Suppressor macrophage treated with lipopolysaccharide for 4 hours (primary cell): ENCODE data around the gene ALDH4A1.
"Not testable (repeated sequence)": the region's sequence is repeated elsewhere in the genome, so short reads cannot be mapped to it uniquely, and the experiment has no call there.

Experiments used
- DNase-seq: peaks from one replicate; pipeline ENCODE4 v3.0.0-alpha.2; 2020

ALDH4A1 gene

DNA sequence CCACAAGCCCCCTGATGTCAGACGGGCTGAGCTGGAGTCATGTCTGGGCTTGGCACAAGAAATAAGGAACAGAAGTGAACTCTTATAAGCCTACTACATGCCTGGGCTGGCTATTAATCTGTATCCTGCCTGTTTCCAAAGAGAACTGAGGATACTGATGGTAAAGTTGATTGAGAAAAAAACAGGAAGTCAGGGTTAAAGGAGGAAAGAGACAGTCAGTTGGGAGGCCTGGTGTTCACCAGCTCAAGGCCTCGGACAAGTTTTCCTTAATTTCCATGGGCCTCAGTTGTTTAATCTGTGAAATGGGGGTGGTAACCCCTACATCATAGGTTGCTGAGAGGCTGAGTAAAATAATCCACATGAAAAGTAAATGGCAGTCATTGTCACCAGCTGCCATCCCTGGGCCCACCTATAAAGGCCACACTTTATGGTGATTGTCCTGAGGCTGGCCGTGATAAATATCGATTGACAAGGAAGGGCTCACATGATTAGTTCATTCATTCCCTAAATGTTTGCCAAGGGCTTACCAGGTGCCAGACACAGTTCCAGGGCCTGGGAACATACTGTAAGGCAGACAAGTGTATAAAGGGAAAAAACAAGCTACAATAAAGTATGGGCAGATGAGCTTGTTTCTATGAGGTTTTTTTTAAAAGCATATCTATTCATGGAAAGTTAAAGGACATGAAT, 2.8 kb downstream of the ALDH4A1 start:
- DNase-seq: no peak

DNA sequence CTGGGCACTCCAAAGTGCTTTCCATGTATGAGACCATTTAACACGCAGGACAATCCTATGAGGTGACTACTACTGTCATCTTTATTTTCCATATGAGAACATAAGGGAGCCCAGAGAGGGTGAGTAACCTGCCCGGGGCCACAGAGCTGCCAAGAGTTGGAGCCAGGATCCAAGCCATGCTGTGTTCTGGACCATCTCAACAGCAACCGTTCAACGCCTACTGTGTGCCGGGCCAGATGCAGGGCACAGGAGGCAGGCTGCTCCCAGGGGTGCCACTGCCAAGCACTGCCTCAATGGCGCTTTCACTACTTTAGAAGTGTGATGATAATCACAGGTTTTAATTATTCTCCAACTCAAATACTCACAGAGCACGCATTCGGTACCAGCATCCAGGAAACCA, 3.8 kb downstream of the ALDH4A1 start:
- no peak for DNase-seq

GRCh38 chr1:18895317-18895716, 7.0 kb downstream of the ALDH4A1 start:
- DNase-seq: no peak

DNA sequence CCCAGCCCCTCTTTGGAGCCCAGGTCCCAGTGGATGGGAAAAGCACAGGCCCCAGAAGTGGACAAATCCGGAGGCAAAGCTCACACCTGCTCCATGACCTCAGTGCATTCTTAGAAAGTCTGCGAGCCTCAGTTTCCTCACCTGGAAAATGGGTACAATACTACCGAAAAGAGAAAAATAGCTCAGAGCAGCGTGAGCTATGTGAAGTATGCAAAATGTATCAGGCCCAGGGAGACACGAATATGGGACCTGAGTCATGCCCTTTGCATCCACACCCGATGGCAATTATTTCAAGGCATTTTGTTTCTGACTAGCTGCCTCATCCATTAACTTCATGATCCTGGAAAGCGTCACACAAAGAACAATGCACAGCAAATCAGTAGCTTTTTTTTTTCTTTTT, 9.2 kb downstream of the ALDH4A1 start:
- no peak for DNase-seq

- not testable (repeated sequence) for DNase-seq
Measured at GRCh38 chr1:18891858-18892257, 10.5 kb downstream of the ALDH4A1 start.

- no peak for DNase-seq
Measured at GRCh38 chr1:18891426-18891780, 11.0 kb downstream of the ALDH4A1 start.

DNA sequence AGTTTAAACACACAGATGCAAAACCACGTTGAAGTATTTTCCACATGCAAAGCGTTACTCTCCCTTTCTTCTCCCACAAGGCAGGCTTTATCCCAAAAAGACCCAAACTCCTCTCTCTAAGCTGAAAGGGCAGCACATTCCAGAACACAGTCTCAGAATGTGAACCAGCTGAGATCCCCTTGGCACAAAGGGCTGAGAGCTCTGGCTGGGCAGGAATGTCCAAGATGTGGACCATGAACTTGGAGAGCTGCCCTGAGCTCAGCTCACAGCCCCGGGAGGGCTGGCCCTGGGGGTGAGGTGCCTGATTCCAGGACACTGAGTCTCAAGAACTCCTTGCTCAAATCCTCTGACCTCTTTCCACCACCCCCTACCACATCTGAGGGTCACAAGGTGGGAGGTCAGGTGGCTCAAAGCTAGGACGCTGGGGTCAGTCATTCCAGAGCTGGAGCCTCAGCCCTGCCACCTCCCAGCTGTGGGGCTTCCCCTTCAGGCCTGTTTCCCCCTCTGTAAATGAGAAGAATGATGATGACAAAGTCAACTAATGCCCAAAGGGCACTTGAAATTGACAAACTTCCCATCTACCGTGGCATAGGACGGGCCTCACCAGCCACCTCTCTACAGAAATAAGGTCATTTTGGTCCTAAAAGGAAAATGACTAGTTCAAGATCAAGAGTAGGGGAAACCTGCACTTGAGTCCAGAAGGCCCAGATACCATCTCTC, 11.5 kb downstream of the ALDH4A1 start:
- DNase-seq: no peak

GRCh38 chr1:18886003-18886335, 16.4 kb downstream of the ALDH4A1 start:
- DNase-seq: no peak

- DNase-seq: no peak
Measured at GRCh38 chr1:18885311-18886002, 16.9 kb downstream of the ALDH4A1 start.

DNA sequence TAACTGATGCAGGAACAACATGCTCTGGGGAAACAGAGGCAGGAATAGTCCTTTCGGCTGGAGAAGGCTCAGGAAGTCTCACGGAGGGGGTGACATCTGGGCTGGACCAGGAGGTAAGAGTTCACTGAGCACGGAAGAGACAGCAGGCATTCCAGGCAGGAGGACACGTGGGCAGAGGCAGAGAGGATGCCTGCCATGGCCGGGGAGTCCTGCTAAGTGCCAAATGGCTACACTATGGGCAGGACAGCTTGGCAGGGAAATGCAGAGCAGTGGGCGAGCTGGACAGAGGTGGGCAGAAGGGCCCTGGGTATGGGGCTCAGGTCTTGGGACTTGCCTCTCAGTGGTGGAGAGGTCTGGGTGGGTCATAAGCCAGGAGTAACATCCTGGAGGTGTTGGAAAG, 17.6 kb downstream of the ALDH4A1 start:
- no peak for DNase-seq

DNA sequence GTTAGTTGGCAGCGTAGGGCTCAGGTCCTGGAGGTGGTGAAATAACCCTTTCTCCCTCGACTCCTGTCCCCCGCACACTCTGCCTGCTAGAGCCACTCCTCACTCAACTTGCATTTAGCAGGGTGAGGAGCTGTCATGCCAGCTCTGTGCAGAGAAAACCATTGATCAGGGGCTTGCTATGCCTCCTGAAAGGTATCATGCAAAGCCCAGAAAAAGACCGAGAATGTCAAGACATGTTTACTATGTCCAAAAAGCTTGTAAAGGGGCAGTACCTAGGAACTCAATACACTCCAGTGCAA, 18.0 kb downstream of the ALDH4A1 start:
- DNase-seq: no peak

DNA sequence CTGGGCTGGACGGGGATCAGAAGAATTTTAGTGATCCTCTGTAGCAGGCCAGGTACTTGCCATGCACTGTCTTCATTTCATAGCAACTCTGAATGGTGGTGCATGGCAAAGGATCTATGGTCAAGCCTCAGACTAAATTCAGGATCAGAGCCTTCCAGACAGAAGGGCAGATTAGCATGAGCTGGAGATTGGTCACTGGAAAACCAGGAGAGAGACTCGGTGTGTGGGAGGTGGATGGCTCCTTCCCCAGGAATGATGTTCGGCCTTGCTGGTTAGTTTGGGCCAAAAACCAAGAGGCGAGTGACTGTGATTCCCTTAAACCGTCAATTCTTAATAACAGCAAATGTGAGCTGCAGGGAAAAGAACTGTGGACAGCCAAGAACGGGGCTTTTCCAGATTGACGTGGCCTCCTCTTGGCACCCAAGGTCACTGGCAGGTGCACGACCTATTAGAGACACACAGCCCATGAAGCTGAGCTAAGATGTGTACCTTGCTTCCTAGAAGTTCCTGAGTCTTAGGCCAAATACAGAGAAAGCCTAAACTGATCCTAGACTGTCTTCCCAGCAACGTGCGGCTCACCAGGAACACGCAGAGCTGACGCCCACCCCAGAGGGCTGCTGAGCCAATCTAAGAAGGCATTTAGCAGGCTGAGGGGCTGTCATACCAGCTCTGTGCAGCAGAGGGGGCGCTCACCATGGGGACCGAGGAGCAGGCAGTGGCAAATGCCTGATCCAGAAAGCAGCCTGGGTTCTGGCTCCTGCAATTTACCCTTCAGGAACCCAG, 18.5 kb downstream of the ALDH4A1 start:
- peak; percentile 74 for DNase-seq

- DNase-seq: no peak
Measured at GRCh38 chr1:18883079-18883478, 19.3 kb downstream of the ALDH4A1 start.

GRCh38 chr1:18882486-18882885, 19.9 kb downstream of the ALDH4A1 start:
- no peak for DNase-seq

DNA sequence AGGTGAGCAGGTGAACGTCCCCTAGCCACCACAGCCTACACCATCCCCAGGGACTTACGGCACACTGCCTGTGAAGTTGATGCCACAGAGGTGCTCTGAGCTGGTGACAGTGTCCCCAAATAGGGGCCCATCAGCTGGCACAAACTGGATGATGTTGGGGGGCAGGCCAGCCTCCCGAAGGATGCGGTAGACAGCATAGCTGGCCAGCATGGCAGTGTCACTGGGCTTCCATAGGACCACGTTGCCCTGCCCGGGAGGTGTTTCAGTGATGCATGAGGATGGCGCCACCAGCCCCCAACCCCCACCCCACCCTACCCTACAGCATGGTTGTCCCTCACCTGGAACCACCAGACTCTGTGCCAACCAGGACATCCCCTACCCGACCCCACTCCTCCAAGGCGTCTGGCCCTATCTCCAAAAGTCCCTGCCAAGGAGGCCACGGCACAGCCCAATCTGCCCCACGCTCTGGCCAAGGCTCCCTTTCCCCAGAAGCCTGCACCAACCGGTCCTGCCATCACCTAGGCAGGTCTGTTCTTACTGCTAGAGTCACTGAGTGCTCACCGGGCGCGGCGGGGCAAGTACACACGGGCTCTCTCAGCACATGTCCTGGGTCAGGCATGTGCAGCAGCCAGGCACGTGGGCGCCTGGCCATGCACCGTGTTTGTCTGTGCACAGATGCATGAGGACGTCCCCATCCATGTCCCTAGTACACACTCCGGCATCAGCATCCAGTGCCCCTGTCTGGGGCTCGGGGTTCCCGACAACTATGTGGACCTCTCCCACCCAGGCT, 20.5 kb downstream of the ALDH4A1 start:
- no peak for DNase-seq

GRCh38 chr1:18881164-18881563, 21.2 kb downstream of the ALDH4A1 start:
- DNase-seq: no peak

GRCh38 chr1:18880585-18880984, 21.8 kb downstream of the ALDH4A1 start:
- no peak for DNase-seq

- DNase-seq: no peak
Measured at GRCh38 chr1:18879791-18880309, 22.5 kb downstream of the ALDH4A1 start.

DNA sequence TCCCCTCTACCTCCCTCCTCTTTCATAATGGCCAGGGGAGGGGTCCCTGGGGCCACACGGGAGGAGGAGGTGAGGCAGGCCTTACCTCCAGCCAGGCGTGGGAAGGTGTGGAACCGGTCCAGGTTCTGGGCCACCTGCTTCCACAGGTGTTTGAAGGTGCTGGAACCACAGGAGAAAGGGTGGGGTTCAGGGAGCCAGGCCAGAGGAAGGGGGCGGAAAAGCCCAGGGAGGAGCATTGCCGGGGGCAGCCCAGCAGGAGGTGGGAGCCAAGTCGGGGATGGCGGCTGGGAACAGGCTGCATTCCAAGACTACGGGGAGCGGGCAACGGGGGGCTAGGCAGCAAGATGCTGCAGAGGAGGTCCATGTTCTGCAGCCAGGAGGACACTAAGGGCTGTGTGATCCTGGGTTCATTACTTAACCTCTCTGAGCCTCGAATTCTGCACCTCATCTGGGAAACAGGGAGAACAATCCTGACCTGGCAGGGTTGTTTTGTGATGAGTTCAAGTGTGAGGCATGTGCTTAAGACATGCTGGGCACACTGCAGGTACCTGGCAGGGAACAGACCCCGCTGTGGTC, 23.1 kb downstream of the ALDH4A1 start:
- DNase-seq: no peak

- DNase-seq: no peak
Measured at GRCh38 chr1:18878538-18879214, 23.7 kb downstream of the ALDH4A1 start.

GRCh38 chr1:18877282-18877681, 25.1 kb downstream of the ALDH4A1 start:
- no peak for DNase-seq

DNA sequence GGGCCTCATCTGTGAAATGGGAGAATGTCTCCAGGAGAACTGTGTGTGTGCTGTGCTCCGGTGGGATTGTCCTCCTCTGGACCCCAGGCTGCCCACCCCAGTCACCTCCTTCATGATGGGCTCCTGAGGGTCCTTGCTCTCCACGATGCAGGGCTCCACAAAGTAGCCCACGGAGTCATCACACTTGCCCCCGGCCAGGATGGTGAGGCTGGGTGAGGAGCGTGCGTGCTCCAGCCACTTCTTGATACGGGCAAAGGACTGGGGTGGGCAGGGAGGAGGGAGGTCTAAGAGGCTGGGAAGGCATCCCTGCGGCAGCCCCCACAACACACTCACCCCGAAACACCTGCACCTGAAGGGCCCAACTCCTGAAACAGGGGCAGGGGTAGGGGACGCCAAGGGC, 26.1 kb downstream of the ALDH4A1 start:
- no peak for DNase-seq
